Forelimb muscle (tissue), 1 donor: ENCODE results near the gene PSPN. TPM values are rescaled to one million over a fixed set of nuclear protein-coding genes. Genes with fewer than 3 reads are reported as not detected.
"Not testable (repeated sequence)": the region's sequence is repeated elsewhere in the genome, so short reads cannot be mapped to it uniquely, and the experiment has no call there.

Experiments used
- DNase-seq: peaks from one replicate; pipeline ENCODE4 v3.0.0-alpha.2; 2013; ENCODE audit warnings: low read depth
- polyA plus RNA-seq: library from polyadenylated mRNA; unstranded; fragments of 120-200 nt; gene quantifications from one replicate; pipeline ENCODE4 v1.2.1, GENCODE V29; 2013; ENCODE audit not compliant: insufficient read length

The PSPN gene
- polyA plus RNA-seq, 1 donor: 1.1 TPM

DNA sequence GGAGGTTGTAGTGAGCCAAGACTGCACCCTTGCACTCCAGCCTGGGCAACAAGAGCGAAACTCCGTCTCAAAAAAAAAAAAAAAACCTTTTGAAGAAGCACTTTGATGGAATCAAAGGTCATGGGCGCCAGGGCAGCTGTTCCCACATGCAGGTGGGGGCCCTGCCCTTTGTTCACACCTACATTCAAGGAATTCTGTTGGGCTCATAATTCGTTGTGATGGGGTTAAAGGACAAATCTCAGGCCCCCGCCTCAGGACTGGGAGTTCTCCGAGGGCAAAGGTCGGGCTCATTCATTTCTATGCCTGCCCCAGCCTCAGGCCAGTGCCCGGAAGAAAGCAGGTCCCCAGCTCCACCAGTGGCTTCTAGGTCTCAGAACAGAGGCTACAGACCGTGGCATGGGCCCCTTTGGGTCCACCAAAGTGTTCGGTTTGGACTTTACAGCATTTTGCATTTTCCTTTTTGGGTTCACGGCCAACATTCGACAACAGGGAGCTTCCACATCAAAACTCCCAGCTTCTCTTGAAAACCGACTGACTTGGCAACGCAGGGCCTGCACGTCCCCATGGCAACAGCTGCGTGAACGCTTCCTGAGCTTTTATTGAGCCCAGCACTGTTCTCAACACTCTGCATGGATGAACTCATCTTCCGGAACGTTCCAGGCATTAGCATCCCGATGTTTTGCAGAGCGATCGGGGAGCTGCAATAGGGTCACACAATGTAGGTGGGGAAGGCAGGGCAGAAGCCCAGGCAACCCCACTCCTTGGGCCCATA lies 27.3 kb upstream of the PSPN start:
- peak; percentile 67 for DNase-seq

DNA sequence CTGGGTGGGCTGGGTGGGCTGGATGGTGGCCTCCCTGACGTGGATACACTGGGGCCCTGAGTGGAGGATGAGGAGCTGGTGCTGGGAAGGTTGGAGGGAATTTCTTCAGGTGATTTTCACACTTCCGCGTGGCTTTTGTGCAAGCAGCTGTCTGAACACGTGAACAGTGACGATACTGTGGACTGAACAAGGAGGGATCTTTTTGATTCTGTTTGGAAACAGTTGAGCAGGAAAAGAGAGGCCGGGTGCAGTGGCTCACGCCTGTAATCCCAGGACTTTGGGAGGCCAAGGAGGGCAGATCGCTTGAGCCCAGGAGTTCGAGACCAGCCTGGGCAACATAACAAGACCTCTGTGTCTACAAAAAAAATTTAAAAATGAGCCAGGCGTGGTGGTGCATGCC lies 26.3 kb upstream of the PSPN start:
- no peak for DNase-seq

GRCh38 chr19:6400062-6400944 lies 24.6 kb upstream of the PSPN start:
- DNase-seq: not testable (repeated sequence)

DNA sequence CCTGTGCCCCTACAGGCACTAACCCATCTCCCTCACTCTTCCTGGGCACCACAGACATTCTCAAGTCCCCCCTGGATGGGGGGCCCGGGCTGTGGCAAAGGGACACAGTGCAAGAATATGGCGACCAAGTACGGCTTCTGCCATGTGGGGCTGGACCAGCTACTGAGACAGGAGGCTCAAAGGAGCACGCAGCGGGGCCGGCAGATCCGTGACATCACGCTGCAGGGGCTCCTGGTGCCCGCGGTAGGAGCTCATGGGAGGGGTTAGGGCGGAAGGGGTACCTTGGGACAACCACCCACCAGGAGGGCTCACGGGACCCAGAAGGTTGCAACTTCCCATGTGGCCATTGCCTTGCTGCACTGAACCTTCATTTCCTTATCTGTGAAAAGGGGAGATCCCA lies 20.6 kb upstream of the PSPN start:
- DNase-seq: no peak

- no peak for DNase-seq
These were observed 19.1 kb upstream of the PSPN start for GRCh38 chr19:6394831-6395230.

GRCh38 chr19:6393983-6394412 lies 18.3 kb upstream of the PSPN start:
- DNase-seq: no peak

- DNase-seq: peak; percentile 89
These were observed 17.6 kb upstream of the PSPN start, which contains the start of gene GTF2F1 for GRCh38 chr19:6393074-6393982. Gene GTF2F1, minus strand, starts transcription at chr19:6393164. Its CDS starts 169 bp downstream, at chr19:6392995.

- DNase-seq: no peak
These were observed 16.7 kb upstream of the PSPN start for GRCh38 chr19:6392221-6393073.

- no peak for DNase-seq
These were observed 11.6 kb upstream of the PSPN start for GRCh38 chr19:6387372-6387771.

GRCh38 chr19:6384381-6384780 lies 8.6 kb upstream of the PSPN start:
- DNase-seq: no peak

DNA sequence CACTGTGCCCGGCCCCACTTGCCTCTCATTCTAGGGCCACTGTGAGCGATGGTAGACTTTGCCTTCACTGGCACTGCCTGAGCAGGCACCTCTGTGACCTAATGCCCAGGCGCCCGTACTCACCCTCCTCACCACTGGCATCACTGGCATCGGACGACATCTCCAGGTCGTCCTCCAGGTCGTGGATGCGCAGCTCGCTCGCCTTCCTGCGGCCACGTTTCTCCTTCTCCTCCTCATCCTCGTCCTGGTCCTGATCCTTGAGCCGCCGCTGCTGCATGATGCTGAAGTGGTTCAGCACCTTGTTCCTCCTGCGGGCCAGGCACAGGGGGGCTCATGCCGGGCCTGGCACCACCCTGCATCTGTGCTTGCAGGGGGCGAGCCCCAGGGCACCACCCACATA lies 7.5 kb upstream of the PSPN start:
- no peak for DNase-seq

DNA sequence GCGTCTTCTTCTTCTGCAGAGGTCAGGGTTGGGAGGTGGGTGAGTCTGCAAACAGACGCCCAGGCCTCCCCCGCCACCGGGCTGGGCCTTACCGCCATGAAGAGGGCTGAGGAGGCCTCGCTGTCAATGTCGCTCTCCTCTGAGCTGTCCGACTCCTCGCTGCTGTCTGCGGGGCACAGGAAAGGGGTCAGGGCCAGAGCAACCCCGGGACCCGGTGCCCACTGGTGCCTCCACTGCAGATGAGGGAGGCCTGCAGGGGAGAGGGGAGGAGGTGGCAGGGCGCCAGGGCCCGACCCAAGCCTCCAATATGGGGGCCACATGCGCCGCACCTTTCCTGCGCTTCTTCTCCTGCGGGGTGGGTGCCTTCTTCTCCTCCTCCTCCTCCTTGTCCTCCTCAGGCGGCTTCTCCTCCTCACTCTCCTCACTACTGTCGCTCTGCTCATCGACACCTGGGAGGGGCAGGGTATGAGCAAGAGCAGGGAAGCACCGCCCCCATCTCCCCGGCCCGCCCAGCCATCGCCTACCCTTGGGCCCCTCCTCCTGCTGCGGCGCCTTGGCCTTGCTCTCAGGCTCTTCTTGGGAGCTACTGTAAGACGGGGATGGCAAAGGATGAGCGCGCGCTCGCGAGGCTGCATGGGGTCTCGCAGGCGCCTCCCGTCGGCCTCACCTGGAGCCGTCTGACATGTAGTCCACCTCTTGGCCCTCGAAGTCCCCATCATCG lies 5.5 kb upstream of the PSPN start:
- DNase-seq: no peak

DNA sequence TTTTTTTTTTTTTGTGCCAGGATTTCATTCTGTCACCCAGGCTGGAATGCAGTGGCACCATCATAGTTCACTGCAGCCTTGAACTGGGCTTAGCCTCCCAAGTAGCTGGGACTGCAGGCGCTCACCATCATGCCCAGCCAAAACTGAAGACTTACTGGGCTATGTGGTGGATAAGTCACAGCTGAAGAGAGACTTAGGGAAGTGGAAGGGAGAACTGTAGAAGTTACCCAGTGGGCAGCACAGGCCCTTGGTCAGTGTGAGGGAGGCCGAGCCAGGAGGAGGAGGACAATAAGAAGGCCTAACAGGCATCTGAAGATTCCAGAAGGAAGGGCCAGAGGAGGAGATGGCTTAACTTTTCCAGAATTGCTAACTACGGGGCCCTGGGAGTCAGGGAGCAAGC lies 4.0 kb upstream of the PSPN start:
- DNase-seq: no peak

- no peak for DNase-seq
These were observed 2.8 kb upstream of the PSPN start for GRCh38 chr19:6378486-6378885.

- no peak for DNase-seq
These were observed 2.3 kb upstream of the PSPN start for GRCh38 chr19:6378041-6378440.

DNA sequence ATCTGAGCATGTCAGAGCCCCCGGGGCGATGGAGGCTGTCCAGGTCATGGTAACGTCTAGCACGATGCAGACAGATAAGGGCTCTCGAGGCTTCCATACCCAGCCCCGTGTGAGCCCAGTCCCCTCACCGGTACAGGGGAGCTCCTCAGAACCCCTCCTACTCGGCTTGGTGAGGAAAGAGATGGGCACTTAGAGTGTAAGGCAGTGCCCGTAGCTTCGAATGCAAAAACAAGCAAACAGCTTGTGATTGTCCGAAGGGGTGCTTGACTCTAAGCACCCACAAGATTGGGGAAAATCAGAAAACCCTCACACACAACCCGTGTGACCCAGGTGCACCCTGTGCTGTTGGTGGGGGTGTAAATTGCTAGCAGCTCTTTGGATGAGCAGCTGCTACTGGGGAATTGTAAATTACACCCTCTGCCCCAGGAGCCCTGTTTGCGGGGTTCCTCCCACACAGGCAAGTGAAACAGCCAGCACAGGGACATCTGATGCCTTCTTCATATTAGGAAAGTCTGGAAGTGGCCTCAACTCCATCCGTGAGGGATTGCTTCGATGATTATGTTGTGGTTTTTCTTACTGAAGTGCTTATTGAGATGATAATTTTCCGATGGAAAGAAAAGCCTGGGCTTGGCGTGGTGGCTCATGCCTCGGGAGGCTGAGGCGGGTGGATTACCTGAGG lies 918 bp upstream of the PSPN start:
- DNase-seq: no peak

- no peak for DNase-seq
These were observed 872 bp downstream of the PSPN start for GRCh38 chr19:6374711-6375410.

GRCh38 chr19:6374161-6374709 lies 1.5 kb downstream of the PSPN start:
- no peak for DNase-seq

- DNase-seq: no peak
These were observed 2.0 kb downstream of the PSPN start for GRCh38 chr19:6373813-6374108.
